ENCODE measurements around the gene HNRNPA2B1. TPM values are rescaled to one million over a fixed set of nuclear protein-coding genes. Genes with fewer than 3 reads are reported as not detected.

HNRNPA2B1 gene
- total RNA-seq: 100 to 1,000 TPM; 950 to 995 TPM

DNA sequence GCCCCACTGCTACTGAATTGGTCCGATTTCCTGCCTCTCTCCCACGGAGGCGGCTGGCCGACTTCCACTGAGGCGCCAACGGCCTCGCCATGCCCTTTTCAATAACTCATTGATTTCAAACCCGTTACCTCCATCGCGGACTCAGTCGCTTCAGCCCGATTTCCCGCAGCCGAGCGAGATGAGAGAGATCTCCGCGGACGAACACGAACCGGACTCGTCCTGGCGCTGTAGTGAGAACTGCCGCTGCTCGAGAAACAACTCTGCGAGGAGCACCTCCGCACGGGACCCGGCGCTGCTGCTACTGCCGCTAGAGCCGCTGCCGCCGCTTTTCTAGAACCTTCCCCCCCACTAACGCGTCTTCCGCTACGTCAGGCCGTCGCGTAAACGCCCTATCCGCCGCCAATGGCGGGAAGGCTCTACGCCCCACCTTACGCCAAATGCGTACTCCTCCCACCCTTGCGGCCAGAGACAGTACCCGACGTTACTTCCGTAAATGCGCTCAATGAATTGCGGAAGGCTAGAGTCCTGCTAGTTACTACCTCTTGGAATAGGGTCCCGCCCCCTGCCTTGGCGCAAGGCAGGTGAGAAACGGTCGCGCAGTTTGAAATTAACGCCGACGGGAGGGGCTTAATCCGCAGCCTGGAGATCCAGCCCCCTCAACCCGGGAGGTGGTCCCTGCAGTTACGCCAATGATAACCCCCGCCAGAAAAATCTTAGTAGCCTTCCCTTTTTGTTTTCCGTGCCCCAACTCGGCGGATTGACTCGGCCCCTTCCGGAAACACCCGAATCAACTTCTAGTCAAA lies at the start of gene HNRNPA2B1:
Gene HNRNPA2B1 (minus strand): TSS at position 303 of the 803 bp plus-strand sequence. CDS start 169 bp downstream, at position 134.
- POLR2A ChIA-PET: interaction anchor here (1.0 to 4.4 kb wide), 11 partner anchors 9 to 169 kb away, joined by 3 to 44 read pairs (median 7); partner anchors contain the start of genes NFE2L3 and SNX10
- CTCF ChIA-PET: interaction anchor here (1.0 to 1.1 kb wide), 2 partner anchors 9 to 93 kb away, joined by 3 read pairs; no protein-coding TSS in a partner anchor

DNA sequence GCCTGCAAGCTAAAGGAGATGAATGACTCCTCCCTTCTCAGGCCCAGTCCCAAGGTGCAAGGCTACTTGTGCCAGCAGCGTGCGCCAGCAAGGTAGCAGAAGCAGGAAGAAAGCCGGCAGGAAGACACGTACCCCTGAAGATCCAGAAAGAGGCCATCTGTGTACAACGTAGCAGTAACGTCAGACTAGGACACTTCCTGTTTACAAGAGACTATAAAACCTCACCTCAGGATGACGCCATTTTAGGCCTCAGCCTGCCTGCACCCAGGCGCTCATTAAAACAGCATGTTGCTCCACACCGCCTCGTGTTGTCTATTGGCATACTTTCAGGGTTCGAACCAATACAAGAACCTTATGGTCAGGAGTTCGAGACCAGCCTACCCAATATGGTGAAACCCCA lies 49.7 kb upstream of the HNRNPA2B1 start:
- CTCF ChIA-PET: no interaction called here

DNA sequence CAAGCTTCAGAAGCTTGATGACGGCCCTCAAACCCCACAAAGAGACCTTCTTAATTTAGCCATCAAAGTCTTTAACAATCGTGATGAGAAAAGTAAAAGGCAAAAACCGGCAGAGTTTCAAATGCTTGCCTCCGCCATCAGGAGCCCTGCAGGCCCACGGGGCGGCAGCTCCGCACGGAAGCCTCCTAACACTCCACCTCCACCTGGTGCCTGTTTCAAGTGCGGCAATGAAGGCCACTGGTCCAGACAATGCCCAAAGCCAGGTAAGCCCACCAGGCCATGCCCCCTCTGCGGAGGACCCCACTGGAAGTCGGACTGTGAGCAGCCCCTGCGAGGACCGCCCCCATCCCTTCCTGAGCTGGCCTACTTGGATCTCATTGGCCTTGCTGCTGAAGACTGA lies 44.6 kb upstream of the HNRNPA2B1 start:
- ChIA-PET CTCF (no interaction called here), POLR2A (no interaction called here)

More for the DNA sequence above, 49.7 kb upstream of the HNRNPA2B1 start:
- POLR2A ChIA-PET: no interaction called here

DNA sequence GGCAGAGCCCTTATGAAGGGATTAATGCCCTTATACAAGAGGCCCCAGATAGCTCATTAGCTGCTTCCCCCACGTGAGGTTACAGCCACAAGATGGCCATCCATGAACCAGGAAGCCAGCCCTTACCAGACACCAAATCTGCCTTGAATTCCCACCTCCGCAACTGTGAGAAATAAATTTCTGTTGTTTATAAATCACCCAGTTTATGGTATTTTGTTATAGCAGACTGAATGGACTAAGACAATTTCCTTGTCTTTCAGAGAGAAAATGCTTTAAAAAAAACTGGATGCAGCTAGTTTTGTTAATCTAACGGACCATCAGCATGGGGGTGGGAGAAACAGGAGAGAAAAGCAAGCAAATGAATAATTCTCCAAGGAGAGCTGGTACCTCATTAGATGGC lies 37.5 kb upstream of the HNRNPA2B1 start:
- POLR2A ChIA-PET: no interaction called here
- CTCF ChIA-PET: no interaction called here

DNA sequence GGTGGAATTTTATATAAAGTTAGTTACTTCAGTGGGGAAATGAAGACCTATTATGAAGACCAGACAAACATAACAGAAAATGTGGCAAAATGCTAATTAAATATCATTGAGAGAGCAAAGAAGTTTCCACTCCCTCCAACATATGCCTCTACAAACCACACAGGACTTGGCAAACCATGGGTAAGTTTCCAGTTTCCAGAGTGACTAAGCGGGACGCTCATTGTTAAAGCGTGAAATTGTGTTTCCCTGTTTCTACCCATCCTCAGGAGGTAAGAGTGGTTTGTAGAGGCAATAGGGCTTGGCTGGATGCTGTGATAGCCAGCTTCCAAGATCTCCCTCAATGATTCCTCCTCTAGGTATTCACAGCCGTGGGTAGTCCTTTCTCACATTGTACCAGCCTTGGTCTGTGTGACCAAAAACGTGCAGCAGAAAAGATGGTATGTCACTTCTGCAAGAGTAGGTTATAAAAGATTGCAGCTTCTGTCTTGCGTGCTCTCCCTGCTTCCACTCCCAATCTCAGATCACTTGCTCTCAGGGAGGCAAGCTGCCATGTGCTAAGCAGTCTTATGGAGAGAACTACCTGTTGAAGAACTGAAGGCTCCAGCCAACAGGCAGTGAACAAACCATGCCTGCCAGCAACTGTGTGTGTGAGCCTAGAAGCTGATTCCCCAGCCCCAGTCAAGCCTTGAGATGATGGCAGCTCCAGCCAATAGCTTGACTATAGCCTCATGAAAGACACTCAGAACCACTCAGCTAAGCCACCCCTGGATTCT lies 36.7 kb upstream of the HNRNPA2B1 start:
- POLR2A ChIA-PET: no interaction called here
- CTCF ChIA-PET: no interaction called here

DNA sequence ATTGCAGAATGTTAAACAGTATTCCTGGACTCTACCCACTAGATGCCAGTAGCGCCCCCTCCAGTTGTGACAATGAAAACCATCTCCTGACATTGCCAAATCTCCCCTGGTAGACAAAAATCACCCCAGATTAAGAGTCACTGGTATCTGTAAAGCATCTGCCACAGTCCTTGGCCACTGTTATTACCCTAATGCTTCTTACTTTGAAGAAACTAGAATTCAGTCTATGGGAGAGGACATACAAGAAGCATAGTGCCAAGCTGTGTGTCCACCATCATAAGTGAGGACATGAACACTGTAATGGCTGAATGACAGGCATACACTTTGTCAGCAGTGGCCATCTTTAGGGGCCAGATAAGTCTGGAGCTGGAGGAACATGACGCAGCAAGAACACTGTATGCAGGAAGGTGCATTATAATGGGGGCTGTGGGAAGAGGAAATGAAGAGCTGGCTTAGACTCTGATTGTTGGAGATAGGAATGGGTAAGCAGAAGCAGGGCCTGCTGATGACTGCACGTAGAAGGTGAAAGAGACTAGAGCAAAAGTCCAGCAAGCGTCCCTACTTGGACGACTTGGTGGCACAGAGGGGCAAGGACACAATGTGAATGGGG lies 33.5 kb upstream of the HNRNPA2B1 start:
- POLR2A ChIA-PET: no interaction called here

DNA sequence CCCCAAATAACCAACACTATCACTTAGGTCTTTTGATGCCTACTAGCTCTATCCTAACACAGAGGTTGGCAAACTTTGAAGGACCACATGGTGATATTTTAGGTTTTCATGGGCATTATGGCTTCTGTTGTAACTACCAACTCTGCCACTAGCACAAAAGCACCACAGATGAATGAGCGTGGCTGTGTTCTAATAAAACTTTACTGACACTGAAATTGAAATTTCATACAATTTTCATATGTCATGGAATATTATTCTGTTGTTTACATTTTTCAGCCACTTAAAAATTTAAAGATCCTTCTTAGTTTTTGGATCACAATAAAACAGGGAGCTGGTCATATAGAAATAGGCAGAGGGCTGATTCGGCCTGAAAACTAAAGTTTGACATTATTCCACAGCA lies 27.4 kb upstream of the HNRNPA2B1 start:
- ChIA-PET POLR2A (interaction anchor here (0.5 kb wide), 1 partner anchor 11 kb away, joined by 4 read pairs; no protein-coding TSS in a partner anchor), CTCF (no interaction called here)

More for the DNA sequence above, 33.5 kb upstream of the HNRNPA2B1 start:
- CTCF ChIA-PET: interaction anchor here (0.7 kb wide), 1 partner anchor 51 kb away, joined by 3 read pairs; no protein-coding TSS in a partner anchor

DNA sequence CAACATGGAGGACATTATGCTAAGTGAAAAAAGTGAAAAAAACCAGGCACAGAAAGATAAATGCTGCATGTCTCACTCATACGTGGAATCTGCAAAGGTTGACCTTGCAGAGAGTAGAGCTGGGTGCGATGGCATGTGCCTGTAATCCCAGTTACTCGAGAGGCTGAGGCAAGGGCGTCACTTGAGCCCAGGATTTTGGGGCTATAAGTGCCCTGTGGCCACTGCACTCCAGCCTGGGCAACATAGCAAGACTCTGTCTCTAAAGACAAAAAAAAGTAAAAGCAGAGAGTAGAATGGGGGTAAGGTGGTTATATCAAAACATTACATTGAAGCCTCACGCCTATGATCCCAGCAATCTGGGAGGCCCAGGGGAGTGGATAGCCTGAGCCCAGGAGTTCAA lies 23.8 kb upstream of the HNRNPA2B1 start:
- ChIA-PET CTCF (no interaction called here), POLR2A (no interaction called here)

DNA sequence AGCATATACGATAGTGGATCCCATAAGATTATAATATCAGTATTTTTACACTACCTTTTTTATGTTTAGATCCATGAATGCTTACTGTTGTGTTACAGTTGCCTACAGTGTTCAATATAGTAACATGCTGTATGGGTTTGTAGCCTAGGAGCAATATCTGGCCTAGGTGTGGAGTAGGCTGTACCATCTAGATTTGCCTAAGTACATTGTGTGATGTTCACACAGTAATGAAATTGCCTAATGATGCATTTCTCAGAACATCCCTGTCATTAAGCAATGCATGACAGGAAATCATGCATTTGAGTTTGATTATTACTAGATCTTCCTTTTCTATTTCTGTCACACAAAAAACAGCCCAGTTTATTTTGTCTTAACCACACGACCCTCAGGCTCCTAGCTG lies 15.5 kb upstream of the HNRNPA2B1 start:
- POLR2A ChIA-PET: no interaction called here

DNA sequence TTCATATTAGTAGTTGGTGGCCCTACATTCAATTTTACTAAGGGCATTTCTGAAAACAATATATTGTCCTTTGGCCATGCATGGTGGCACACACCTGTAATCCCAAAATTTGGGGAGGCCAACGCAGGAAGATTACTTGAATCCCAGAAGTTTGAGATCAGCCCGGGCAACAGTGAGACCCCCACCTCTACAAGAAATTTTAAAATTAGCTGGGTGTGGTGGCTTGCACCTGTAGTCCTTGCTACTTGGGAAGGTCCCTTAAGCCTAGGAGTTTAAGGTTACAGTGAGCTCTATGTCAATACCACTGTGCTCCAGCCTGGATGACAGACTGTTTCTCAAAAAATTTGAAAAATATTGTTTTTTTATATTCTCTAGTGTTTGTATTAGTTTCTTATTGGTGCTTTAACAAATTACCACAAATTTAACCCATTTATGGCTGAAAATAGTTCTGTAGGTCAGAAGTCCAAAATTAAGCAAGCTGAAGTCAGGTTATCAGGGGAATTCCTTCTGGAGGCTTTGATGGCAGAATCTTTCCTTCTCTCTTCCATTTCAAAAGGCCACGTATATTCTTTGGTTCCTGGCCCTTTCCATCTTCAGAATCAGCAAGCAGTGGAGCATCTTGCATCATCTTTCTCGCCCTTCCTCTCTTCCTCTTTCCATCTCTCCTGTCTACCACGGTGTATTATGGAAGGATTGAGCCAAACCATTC lies 13.4 kb upstream of the HNRNPA2B1 start:
- POLR2A ChIA-PET: interaction anchor here (1.0 kb wide), 1 partner anchor 10 kb away, joined by 4 read pairs; no protein-coding TSS in a partner anchor
- CTCF ChIA-PET: interaction anchor here (0.9 kb wide), 1 partner anchor 12 kb away, joined by 3 read pairs; the partner anchor contains the start of gene CBX3

More for the DNA sequence above, 15.5 kb upstream of the HNRNPA2B1 start:
- CTCF ChIA-PET: no interaction called here

DNA sequence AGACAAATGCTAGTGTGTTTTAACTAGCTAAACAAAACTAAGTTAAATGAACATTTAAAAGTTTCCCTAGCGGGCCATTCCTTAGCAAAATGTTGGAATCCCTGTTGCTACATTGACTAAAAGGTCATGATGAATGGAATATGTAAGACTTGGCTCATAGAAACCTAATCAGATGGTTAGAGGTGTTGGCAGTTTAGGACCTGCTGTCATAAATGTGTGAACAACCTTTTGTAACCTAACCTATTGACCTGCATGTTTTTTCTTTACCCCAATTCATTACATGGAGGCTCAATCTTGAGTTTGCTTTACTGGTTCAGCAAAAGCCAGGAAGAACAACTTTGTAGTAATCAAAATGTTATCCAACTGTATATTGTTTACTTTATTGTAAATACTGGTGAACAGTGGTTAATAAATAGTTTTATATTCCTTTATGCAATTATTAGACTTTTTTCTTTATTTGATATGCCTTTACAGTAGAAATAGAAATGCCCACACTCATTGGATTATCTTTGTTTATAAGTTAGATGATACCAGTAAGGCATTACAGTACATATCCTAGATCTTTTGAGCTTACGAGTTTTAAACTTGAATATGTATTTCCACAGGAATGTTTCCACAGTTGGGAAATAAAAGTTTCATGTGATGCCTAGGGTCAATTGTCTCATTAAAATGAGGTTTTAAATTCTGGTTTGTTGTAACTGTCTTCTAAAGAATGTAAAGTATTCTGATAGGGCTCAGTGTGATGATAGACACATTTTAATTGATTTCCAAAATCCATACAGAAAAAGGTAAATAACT lies 12.6 kb upstream of the HNRNPA2B1 start:
- ChIA-PET POLR2A (no interaction called here), CTCF (interaction anchor here (0.9 kb wide), 1 partner anchor 12 kb away, joined by 3 read pairs; the partner anchor contains the start of gene CBX3)

DNA sequence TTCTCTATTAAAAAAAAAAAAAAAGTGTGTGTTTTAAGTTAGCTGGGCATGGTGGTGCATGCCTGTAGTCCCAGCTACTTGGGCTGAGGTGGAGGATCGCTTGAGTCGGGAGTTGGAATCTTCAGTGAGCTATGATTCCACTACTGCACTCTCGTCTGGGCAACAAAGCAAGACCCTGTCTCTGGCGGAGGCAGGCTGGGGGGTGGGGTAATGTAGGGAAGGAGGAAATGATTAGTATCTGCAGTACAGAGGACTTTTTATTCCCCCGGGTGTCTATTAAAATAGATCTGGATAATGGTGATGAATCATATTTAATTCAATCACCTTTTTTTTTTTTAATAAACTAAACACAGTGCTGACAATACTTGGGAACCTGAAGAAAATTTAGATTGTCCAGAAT lies 7.5 kb upstream of the HNRNPA2B1 start:
- CTCF ChIA-PET: interaction anchor here (0.6 to 0.7 kb wide), 2 partner anchors 36 to 1086 kb away, joined by 3 read pairs; no protein-coding TSS in a partner anchor
- POLR2A ChIA-PET: interaction anchor here (0.9 to 2.2 kb wide), 2 partner anchors 10 to 77 kb away, joined by 5 to 8 read pairs; no protein-coding TSS in a partner anchor

DNA sequence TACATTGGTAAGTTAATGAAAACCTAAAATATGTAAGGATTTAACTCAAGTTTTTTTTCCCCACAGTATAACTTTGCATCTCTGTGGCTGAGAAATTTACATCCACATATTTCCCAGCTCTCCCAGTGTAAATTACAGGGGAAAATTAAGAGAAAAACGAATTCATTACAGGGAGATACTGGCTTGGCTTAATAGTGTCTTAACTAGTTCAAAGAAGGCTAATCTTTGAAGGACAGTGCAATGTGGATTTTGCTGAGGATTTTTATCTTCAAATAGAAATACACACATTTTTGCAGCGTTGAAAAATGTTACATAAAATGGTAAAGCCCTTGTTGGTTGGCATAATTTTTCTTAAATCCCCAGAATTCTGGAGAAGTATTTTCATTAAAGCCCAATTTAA lies 2.5 kb upstream of the HNRNPA2B1 start:
- ChIA-PET CTCF (no interaction called here), POLR2A (interaction anchor here (1.7 to 4.0 kb wide), 3 partner anchors 7 to 91 kb away, joined by 4 to 44 read pairs (median 22); no protein-coding TSS in a partner anchor)

DNA sequence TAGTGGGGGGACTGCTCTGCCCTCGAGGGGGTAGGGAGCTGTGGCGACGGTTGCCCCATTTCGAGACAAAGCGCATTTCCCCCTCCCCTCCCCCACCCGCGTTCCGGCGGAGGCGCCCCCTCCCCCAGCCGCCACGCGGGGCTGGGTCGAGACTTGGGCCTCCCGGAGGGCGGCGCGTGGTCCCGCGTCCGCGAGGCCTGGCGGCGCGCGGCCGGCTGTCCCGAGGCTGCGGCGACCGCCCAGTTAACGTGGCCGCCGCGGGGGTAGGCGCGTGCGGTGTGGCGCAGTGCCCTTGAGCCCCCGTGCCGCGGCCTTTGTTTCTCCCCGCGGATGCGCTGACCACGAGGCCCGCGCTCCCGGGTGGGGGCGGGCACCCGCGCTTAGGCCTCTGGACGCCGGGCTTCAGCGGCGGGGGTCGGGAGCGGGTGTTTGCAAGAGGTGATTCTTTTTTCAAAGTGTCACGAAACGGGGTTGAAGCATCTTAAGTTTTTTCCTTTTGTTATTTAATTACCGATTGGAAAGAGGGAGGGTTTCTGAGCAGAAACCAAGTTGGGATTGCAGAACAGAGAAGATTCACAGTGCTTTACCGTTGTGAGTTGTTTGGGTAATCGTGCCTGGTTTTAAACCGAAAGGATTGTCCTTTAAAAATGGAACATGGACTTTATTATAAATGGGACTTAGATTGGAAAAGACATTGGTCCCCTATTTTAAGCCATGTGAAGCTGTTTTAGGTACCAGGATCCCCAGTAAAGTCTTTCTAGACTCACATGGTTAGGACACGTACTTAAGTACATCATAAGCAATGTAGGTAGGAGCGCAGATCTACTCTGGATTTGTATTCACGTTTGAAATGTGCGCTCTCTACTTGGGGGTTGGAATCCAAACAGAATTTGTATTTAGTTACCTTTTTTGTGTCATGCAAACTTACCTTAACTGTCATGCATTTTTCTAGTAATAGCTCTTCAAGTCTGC lies 1.8 kb upstream of the HNRNPA2B1 start:
- POLR2A ChIA-PET: interaction anchor here (0.7 to 4.0 kb wide), 10 partner anchors 8 to 961 kb away, joined by 3 to 44 read pairs (median 6); partner anchors contain the start of gene NFE2L3
- CTCF ChIA-PET: interaction anchor here (1.0 to 1.2 kb wide), 2 partner anchors 12 to 14 kb away, joined by 3 to 4 read pairs; no protein-coding TSS in a partner anchor

DNA sequence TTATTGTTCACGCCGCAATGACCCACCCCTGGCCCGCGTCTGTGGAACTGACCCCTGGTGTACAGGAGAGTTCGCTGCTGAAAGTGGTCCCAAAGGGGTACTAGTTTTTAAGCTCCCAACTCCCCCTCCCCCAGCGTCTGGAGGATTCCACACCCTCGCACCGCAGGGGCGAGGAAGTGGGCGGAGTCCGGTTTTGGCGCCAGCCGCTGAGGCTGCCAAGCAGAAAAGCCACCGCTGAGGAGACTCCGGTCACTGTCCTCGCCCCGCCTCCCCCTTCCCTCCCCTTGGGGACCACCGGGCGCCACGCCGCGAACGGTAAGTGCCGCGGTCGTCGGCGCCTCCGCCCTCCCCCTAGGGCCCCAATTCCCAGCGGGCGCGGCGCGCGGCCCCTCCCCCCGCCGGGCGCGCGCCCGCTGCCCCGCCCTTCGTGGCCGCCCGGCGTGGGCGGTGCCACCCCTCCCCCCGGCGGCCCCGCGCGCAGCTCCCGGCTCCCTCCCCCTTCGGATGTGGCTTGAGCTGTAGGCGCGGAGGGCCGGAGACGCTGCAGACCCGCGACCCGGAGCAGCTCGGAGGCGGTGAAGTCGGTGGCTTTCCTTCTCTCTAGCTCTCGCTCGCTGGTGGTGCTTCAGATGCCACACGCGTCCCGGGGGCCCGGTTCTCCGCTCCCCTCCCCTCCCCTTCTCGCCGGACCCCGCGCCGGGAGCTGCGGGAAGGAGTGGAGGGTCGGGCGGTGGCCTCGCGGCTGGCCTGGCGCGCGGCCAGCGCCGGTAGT lies 887 bp upstream of the HNRNPA2B1 start, which contains the start of gene CBX3:
Gene CBX3 (plus strand): TSS at position 499 of the 772 bp plus-strand sequence. CDS start 1,254 bp downstream, outside the sequence.
- CTCF ChIA-PET: interaction anchor here (1.0 to 1.2 kb wide), 4 partner anchors 10 to 93 kb away, joined by 3 to 4 read pairs (median 3); no protein-coding TSS in a partner anchor

DNA sequence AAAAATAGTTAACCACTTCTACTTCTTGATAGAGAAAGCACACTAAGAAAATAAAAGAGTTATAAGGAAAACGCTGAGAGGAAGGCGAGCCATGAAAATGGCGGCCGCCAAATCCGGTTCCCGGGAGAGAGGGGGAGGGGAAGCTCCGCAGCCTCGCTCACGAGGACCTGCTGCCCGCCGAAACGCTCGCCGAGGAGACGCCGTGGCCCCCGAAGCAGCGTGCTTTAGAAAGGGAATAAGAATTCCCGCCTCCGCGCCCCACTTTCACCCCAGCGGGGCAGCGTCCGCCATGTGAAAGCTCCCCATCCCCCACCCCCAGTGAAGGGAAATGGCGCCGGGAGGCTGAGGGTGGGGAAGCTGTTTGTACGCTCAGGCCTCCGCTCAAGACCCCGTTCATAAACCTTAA lies 505 bp downstream of the HNRNPA2B1 start:
- POLR2A ChIA-PET: interaction anchor here (0.7 to 4.4 kb wide), 7 partner anchors 8 to 93 kb away, joined by 3 to 44 read pairs (median 4); partner anchors contain the start of gene NFE2L3
- CTCF ChIA-PET: interaction anchor here (1.0 to 1.7 kb wide), 2 partner anchors 11 to 85 kb away, joined by 3 to 7 read pairs; no protein-coding TSS in a partner anchor

More for the DNA sequence above, 887 bp upstream of the HNRNPA2B1 start, which contains the start of gene CBX3:
- POLR2A ChIA-PET: interaction anchor here (1.1 to 4.0 kb wide), 10 partner anchors 9 to 961 kb away, joined by 3 to 44 read pairs (median 6); partner anchors contain the start of genes NFE2L3 and SNX10

All from activated CD8-positive, alpha-beta memory T cell treated with anti-CD3 and anti-CD28 coated beads for 36 hours (primary cell).